ENCODE data around the gene GTF2B.

GRCh38 chr1:88897070-88897730 is 5.8 kb upstream of the GTF2B start:
- TF ChIP-seq CTCF (IDR thresholded peaks at IDR 0.05) (no peak), POLR2AphosphoS5 (IDR thresholded peaks at IDR 0.05; ENCODE audit: low read depth, low read length) (no peak), SIN3A (IDR thresholded peaks at IDR 0.05; ENCODE audit: borderline replicate concordance, insufficient read depth, low read depth, low read length) (no peak), REST (IDR thresholded peaks at IDR 0.05; ENCODE audit: insufficient read depth in 1 of 2, low read depth in 2 of 2, low read length in 1 of 2) (no peak)

All from Panc1 (cell line).